GM21526 (cell line): ENCODE data around the gene MICALL2.

Experiments used
- ATAC-seq: cut with Tn5 transposase; IDR thresholded peaks from one replicate; pipeline ENCODE4 v1.9.1; 2021; ENCODE audit warnings: moderate library complexity; ENCODE audit not compliant: unreplicated experiment, low FRiP score

The MICALL2 gene

GRCh38 chr7:1458683-1459511 is at the start of gene MICALL2:
MICALL2 (minus strand) TSS chr7:1459470; CDS start chr7:1459326, 144 bp downstream.
- peak; percentile 9 for ATAC-seq

DNA sequence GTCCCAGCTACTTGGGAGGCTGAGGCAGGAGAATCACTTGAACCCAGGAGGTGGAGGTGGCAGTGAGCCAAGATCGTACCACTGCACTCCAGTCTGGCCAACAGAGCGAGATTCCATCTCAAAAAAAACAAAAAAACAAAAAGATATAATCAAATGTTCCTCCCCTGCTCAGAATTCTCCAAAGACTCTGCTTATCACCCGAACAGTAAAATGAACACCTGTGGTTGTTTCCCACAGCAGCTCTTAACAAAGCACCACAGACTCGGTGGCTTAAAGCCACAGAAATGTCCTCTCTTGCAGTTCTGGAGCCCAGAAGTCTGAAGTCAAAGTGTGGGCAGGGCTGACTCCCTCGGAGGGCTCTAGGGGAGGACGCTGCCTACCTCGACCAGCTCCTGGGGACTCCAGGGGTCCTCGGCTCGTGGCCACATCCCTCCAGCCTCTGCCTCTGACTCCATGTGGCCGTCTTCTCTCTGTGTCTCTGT is 49.0 kb upstream of the MICALL2 start:
- no peak for ATAC-seq

- ATAC-seq, result no peak
Observed at GRCh38 chr7:1505731-1506550, 46.7 kb upstream of the MICALL2 start.

GRCh38 chr7:1503816-1504775 is 44.8 kb upstream of the MICALL2 start, which contains the start of gene INTS1:
INTS1 (minus strand) TSS chr7:1504389; CDS start chr7:1503960, 429 bp downstream.
- peak; percentile 78 for ATAC-seq

DNA sequence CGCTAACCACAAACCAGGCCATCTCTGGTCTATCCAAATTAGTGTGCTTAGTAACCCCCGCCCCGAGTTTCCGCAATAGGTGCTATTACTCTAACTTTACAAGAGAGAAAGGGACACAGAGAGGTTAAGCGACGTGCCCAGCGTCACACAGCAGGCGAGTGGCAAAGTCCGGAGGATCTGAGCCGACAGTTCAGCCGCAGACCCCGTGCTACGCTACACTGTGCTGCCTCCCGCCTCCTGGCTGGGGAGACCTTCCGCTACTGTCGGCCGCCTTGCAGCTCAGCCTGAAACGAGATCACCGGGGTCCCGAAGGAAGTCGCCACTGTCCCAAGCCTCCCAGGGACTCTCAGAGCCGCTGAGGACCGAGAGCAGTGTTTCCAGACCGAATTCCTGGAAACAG is 44.1 kb upstream of the MICALL2 start:
- no peak for ATAC-seq

DNA sequence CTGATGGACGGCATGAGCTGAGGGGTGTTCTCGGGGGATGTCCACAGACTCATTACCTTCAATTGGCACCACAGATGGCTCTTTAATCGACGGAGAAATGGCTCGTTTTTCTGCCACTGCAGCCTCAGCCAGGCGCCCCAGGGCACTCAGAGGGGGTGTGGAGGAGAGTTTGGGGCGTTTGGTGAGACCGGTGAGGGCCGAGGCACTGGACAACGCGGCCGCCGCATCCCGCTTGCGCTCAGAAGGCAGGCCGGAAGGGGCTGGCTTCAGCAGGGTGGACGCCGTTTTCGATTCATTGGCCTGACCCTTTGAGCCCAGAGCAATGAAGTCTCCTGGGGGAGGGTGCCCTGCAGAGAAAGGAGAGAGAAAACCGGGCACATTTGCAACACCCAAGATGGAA is 43.6 kb upstream of the MICALL2 start:
- no peak for ATAC-seq

GRCh38 chr7:1501487-1502270 is 42.4 kb upstream of the MICALL2 start:
- no peak for ATAC-seq

DNA sequence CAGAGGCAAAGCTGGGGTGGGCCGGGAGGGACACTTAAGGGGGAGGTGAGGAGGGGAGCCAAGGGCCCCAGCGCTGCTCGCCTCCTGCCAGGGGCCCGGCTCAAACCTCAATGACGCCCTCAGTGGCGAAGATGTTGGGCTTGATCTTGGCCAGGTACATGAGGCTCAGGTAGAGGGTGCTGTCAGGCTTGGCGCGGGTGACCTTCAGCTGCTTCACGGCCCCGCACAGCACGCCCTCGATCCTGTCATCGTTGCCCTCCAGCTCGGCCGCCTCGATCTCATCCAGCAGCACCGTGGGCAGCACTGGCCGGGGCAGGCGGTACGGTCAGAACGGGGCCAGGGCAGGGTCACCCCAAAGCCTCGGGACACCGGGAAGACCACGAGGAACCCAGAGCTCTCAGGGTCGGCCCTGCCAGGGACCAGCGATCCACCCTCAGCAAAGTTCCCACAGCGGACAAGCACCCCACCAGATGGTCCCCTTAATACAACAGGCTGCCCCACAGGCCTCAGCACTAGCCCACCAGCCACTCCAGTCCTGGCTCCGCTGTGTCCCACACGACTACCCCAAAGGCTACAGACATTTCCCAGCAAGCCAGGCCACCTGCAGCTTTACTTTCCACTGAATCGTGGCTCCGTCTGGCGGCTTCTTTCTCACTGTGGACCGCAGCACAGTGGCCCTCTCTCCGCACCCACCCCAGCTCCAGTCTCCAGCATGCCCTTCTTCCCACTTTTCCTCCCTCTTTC is 41.0 kb upstream of the MICALL2 start:
- no peak for ATAC-seq

- no peak for ATAC-seq
Observed at GRCh38 chr7:1499367-1500029, 40.2 kb upstream of the MICALL2 start.

- no peak for ATAC-seq
Observed at GRCh38 chr7:1498370-1499305, 39.4 kb upstream of the MICALL2 start.

DNA sequence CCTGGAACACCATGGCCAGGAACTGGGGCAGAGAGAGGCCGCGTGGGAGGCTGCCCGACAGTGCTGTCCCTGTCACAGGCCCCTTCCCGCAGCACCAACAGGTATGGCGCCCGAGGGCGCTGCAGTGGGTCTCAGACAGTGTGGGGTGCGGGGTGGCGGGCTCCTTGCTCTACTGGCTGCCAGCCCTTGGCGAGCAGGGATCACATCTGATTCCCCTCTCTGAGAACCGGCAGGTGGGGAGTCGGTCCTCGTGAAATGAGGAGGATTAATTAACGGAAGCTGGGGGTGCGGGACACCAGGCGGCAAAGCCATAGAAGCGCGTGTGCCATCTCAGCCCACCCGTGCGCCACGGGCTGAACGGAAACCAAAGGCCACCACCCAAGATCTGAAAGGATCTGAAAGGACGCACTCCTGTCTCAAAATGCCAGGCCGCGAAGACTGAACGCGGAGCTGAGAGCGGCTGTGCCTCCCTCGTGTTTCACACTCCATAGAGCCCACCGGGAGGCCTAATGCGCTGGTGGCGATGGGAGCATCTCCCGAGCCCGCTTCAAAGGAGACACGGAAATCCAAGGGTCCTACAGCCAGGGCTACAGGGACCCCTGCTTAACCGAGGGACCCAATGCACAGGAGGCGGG is 38.1 kb upstream of the MICALL2 start:
- ATAC-seq, result no peak

- no peak for ATAC-seq
Observed at GRCh38 chr7:1496531-1497292, 37.4 kb upstream of the MICALL2 start.

- no peak for ATAC-seq
Observed at GRCh38 chr7:1495564-1496242, 36.4 kb upstream of the MICALL2 start.

DNA sequence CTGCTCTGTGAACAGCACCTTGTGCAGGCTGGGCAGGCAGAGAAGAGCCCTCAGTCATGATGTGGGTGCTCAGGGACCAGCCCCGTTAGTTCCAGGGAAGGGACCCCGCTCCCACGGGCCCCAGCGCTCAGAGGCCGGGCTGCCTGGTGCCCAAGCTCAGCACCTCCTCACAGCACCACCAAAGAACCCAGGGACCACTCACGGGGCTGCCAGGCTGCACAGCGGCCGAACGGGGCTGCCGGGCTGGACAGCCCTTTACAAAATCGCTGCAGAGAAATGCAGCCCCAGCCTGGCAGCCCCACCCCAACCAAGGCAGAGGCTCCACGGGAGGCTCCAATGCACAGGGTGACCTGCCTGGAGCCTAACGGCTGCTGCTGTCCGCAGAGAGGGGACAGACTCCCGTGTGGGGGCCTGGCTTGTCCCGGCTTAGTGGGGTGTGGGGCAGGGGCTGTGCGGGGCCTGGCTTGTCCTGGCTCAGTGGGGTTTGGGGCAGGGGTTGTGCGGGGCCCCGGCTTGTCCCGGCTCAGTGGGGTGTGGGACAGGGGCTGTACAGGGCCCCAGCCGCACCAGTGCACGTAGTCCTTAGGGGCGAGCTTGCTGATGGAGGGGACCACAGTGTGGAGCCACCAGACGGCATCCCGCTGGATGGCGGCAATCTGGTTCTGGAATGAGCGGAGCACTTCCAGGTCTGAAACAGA is 35.7 kb upstream of the MICALL2 start:
- no peak for ATAC-seq

- ATAC-seq, result no peak
Observed at GRCh38 chr7:1494447-1494846, 35.2 kb upstream of the MICALL2 start.
